HepG2 (cell line): ENCODE measurements around the gene UNG. TPM values are rescaled to one million over a fixed set of nuclear protein-coding genes. Genes with fewer than 3 reads are reported as not detected.

ENCODE experiments used
- ASH2L ChIP-seq: fragments of 300-600, 200-600 bp; sonication (generic); IDR thresholded peaks from 2 replicates; pipeline ENCODE4 v1.7.0; 2017; ENCODE audit warnings: low read depth, mild to moderate bottlenecking, moderate library complexity, mixed read lengths, low read length; ENCODE audit not compliant: insufficient read length
- ATF1 ChIP-seq: IDR thresholded peaks from 2 replicates; pipeline ENCODE4 v1.6.1; 2016; ENCODE audit warnings: mild to moderate bottlenecking, control low read depth
- FOXP1 ChIP-seq, 2 experiments: fragments of 450-650 bp in 1 of 2; IDR thresholded peaks; 2 replicates each; pipeline ENCODE4 v1.6.1; 2017 to 2018; ENCODE audit warnings: antibody characterized with exemption in 1 of 2
- KLF6 ChIP-seq: IDR thresholded peaks from 2 replicates; pipeline ENCODE4 v1.8.0; 2016; ENCODE audit warnings: missing biosample characterization, missing genetic modification reagents
- MXD4 ChIP-seq: IDR thresholded peaks from 2 replicates; pipeline ENCODE4 v1.6.1; 2016; ENCODE audit warnings: mild to moderate bottlenecking, missing biosample characterization, missing genetic modification reagents
- NFE2 ChIP-seq: sonication (generic); formaldehyde crosslinking; IDR thresholded peaks from 2 replicates; pipeline ENCODE4 v1.4.0; 2020; ENCODE audit warnings: missing genetic modification reagents
- SPEN ChIP-seq: sonication (generic); formaldehyde crosslinking; IDR thresholded peaks from 2 replicates; pipeline ENCODE4 v1.5.1; 2020; ENCODE audit warnings: low read depth, mild to moderate bottlenecking, missing genetic modification reagents
- SSRP1 ChIP-seq: IDR thresholded peaks from 2 replicates; pipeline ENCODE4 v1.6.1; 2016; ENCODE audit warnings: control low read depth
- STAT5B ChIP-seq: sonication (generic); formaldehyde crosslinking; IDR thresholded peaks from 2 replicates; pipeline ENCODE4 v1.4.0; 2020; ENCODE audit warnings: missing genetic modification reagents
- TBL1XR1 ChIP-seq: fragments of 150-350 bp; IDR thresholded peaks from 2 replicates; pipeline ENCODE4 v1.6.1; 2014; ENCODE audit warnings: borderline replicate concordance, low read length; ENCODE audit not compliant: partially characterized antibody
- ZNF335 ChIP-seq: sonication (generic); formaldehyde crosslinking; IDR thresholded peaks from 2 replicates; pipeline ENCODE4 v1.4.0; 2020; ENCODE audit warnings: missing genetic modification reagents
- ZNF501 ChIP-seq: sonication (generic); formaldehyde crosslinking; IDR thresholded peaks from 2 replicates; pipeline ENCODE4 v1.5.1; 2020; ENCODE audit warnings: mild to moderate bottlenecking, moderate library complexity, missing genetic modification reagents
- ZNF644 ChIP-seq: IDR thresholded peaks from 2 replicates; pipeline ENCODE4 v1.6.1; 2016; ENCODE audit warnings: low read depth
- ZNF768 ChIP-seq: sonication (generic); formaldehyde crosslinking; IDR thresholded peaks from 2 replicates; pipeline ENCODE4 v1.4.0; 2020; ENCODE audit warnings: missing genetic modification reagents
- ZSCAN25 ChIP-seq: sonication (generic); formaldehyde crosslinking; IDR thresholded peaks from 2 replicates; pipeline ENCODE4 v1.8.0; 2022; ENCODE audit warnings: mild to moderate bottlenecking, missing genetic modification reagents
- polyA plus RNA-seq, 8 experiments: library from polyadenylated mRNA; depleted of rRNA in 3 of 8; stranded (reverse) in 7 of 8; unstranded in 1 of 8; fragments of >200 nt; fragmentation: Illumina TruSeq in 4 of 8; extraction: Trizol in 4 of 8; gene quantifications; 2 replicates each; pipeline versions ENCODE4 v1.2.1 to v1.2.3, GENCODE V29; 2011 to 2016; ENCODE audit warnings: low read depth in 4 of 8, missing spikeins in 1 of 8, mixed read lengths in 1 of 8; ENCODE audit not compliant: insufficient read depth in 1 of 8
- total RNA-seq, 5 experiments: library from RNA; depleted of rRNA; stranded (reverse); fragments of >200 nt; fragmentation: Illumina TruSeq; extraction: Trizol; gene quantifications; 2 replicates each; pipeline ENCODE4 v1.2.3, GENCODE V29; 2016; ENCODE audit warnings: low read depth in 1 of 5
- TF ChIP-seq, protein P1 (sequence below): sonication (generic); formaldehyde crosslinking; IDR thresholded peaks from 2 replicates; pipeline ENCODE4 v1.9.0; 2022; ENCODE audit warnings: low read depth, missing genetic modification reagents
- TF ChIP-seq, protein P2 (sequence below): sonication (generic); formaldehyde crosslinking; IDR thresholded peaks from 2 replicates; pipeline ENCODE4 v1.8.1; 2023; ENCODE audit warnings: mild to moderate bottlenecking, missing genetic modification reagents, borderline replicate concordance
- TF ChIP-seq, protein P3 (sequence below): sonication (generic); formaldehyde crosslinking; IDR thresholded peaks from 2 replicates; pipeline ENCODE4 v1.4.0; 2020; ENCODE audit warnings: missing genetic modification reagents
- TF ChIP-seq, protein P4 (sequence below): IDR thresholded peaks from 2 replicates; pipeline ENCODE4 v1.4.0; 2020; ENCODE audit warnings: mild to moderate bottlenecking, missing genetic modification reagents
- TF ChIP-seq, protein P5 (sequence below): sonication (generic); formaldehyde crosslinking; IDR thresholded peaks from 2 replicates; pipeline ENCODE4 v1.4.0; 2020; ENCODE audit warnings: mild to moderate bottlenecking, missing genetic modification reagents

UNG gene
- total and polyA plus RNA-seq, 2 of the 13 experiments (the other 11 are each of a cell fraction or from before 2014, with no cell fraction given) = 23.3 to 114 TPM

DNA sequence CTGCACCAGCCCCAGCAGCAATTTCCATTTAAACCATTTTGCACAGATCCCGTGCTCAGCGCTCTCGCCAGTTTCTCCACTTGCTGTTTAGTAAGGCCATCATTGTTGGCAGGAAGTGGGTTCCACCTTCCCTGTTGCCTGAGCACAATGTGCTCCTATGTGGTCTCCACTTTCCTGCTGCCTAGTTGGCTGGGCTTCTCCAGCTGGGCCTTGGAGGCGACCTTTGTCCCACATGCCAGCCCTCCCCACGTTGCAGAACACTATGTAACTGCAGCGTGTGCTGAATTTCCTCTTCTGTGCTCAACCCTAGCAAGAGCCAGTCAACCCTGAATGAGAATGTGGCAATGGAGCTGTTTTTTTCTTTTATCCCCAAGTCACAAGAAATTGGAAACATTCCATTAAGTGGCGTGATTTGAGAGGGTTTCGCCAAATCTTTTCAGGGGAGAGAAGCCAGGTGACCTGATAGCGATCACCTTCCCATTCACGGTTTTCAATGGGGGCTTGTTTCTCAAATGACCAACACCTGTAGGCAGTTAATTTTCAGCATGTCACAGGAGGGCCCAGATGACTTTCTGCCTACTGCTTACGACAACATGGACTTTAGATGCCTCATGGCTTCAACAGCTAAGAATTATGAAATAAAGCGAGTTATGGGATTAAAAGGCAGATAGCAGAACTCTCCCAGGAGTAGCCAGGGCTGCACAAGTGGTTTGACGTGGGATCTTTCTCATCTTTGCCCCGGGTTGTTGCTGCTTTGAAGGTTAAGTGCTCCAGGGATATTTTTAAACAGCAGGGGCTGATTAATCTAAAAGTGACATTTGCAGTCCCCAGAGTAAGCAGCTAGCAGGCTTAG lies 18.6 kb downstream of the UNG start, which contains the start of gene ACACB (continued):
- TF ChIP-seq, protein P1, sequence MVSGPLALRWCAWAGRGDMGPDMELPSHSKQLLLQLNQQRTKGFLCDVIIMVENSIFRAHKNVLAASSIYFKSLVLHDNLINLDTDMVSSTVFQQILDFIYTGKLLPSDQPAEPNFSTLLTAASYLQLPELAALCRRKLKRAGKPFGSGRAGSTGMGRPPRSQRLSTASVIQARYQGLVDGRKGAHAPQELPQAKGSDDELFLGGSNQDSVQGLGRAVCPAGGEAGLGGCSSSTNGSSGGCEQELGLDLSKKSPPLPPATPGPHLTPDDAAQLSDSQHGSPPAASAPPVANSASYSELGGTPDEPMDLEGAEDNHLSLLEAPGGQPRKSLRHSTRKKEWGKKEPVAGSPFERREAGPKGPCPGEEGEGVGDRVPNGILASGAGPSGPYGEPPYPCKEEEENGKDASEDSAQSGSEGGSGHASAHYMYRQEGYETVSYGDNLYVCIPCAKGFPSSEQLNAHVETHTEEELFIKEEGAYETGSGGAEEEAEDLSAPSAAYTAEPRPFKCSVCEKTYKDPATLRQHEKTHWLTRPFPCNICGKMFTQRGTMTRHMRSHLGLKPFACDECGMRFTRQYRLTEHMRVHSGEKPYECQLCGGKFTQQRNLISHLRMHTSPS = peak; percentile 74; the same call in 1 of the 2 replicates
- 0 out of 2 replicates have a peak, but pooled peaks have one; percentile 20 for TF ChIP-seq ZNF501 (CRISPR knock-in tag)
- no peak for TF ChIP-seq TBL1XR1
- TF ChIP-seq KLF6 (CRISPR knock-in tag) = peak; percentile 70; the same call in 1 of the 2 replicates
- TF ChIP-seq ZNF335 (CRISPR knock-in tag) = peak; percentile 73; the same call in 1 of the 2 replicates
- TF ChIP-seq, protein P2, sequence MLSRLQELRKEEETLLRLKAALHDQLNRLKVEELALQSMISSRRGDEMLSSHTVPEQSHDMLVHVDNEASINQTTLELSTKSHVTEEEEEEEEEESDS (CRISPR knock-in tag) = no peak; the same call in 1 of the 2 replicates
- TF ChIP-seq STAT5B = peak; percentile 68; the same call in 1 of the 2 replicates
- peak; percentile 52; the same call in 1 of the 2 replicates for TF ChIP-seq SPEN (CRISPR knock-in tag)
- TF ChIP-seq, protein P3, sequence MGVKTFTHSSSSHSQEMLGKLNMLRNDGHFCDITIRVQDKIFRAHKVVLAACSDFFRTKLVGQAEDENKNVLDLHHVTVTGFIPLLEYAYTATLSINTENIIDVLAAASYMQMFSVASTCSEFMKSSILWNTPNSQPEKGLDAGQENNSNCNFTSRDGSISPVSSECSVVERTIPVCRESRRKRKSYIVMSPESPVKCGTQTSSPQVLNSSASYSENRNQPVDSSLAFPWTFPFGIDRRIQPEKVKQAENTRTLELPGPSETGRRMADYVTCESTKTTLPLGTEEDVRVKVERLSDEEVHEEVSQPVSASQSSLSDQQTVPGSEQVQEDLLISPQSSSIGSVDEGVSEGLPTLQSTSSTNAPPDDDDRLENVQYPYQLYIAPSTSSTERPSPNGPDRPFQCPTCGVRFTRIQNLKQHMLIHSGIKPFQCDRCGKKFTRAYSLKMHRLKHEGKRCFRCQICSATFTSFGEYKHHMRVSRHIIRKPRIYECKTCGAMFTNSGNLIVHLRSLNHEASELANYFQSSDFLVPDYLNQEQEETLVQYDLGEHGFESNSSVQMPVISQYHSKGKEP = 0 out of 2 replicates have a peak, but pooled peaks have one; percentile 18
- no peak for TF ChIP-seq NFE2 (CRISPR knock-in tag)
- peak; percentile 90 for TF ChIP-seq ASH2L
- peak; percentile 99 for TF ChIP-seq ZNF644 (CRISPR knock-in tag)
- no peak for TF ChIP-seq FOXP1 (IDR thresholded peaks at IDR 0.05)
- TF ChIP-seq FOXP1 (CRISPR knock-in tag; IDR thresholded peaks at IDR 0.05) = no peak
- TF ChIP-seq ATF1 (CRISPR knock-in tag) = no peak
- TF ChIP-seq ZSCAN25 (CRISPR knock-in tag) = no peak
- 0 out of 2 replicates have a peak, but pooled peaks have one; percentile 21 for TF ChIP-seq ZNF768 (CRISPR knock-in tag)
- TF ChIP-seq, protein P4, sequence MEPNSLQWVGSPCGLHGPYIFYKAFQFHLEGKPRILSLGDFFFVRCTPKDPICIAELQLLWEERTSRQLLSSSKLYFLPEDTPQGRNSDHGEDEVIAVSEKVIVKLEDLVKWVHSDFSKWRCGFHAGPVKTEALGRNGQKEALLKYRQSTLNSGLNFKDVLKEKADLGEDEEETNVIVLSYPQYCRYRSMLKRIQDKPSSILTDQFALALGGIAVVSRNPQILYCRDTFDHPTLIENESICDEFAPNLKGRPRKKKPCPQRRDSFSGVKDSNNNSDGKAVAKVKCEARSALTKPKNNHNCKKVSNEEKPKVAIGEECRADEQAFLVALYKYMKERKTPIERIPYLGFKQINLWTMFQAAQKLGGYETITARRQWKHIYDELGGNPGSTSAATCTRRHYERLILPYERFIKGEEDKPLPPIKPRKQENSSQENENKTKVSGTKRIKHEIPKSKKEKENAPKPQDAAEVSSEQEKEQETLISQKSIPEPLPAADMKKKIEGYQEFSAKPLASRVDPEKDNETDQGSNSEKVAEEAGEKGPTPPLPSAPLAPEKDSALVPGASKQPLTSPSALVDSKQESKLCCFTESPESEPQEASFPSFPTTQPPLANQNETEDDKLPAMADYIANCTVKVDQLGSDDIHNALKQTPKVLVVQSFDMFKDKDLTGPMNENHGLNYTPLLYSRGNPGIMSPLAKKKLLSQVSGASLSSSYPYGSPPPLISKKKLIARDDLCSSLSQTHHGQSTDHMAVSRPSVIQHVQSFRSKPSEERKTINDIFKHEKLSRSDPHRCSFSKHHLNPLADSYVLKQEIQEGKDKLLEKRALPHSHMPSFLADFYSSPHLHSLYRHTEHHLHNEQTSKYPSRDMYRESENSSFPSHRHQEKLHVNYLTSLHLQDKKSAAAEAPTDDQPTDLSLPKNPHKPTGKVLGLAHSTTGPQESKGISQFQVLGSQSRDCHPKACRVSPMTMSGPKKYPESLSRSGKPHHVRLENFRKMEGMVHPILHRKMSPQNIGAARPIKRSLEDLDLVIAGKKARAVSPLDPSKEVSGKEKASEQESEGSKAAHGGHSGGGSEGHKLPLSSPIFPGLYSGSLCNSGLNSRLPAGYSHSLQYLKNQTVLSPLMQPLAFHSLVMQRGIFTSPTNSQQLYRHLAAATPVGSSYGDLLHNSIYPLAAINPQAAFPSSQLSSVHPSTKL = peak; percentile 83
- TF ChIP-seq MXD4 (CRISPR knock-in tag) = peak; percentile 76
- peak; percentile 68; the same call in 1 of the 2 replicates for TF ChIP-seq SSRP1 (CRISPR knock-in tag)
- TF ChIP-seq, protein P5, sequence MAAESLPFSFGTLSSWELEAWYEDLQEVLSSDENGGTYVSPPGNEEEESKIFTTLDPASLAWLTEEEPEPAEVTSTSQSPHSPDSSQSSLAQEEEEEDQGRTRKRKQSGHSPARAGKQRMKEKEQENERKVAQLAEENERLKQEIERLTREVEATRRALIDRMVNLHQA (CRISPR knock-in tag) = 0 out of 2 replicates have a peak, but pooled peaks have one; percentile 66
